ENCODE results near the gene SNAP23. TPM values are rescaled to one million over a fixed set of nuclear protein-coding genes. Genes with fewer than 3 reads are reported as not detected.
A peak's percentile ranks its signal among the peaks of the same experiment; 100 is the strongest.

SNAP23 gene
- 10 to 100 TPM; 50.0 to 71.8 (median 57.2) TPM for total RNA-seq

GRCh38 chr15:42495361-42496212, at the start of gene SNAP23:
Gene SNAP23 (plus strand): TSS chr15:42495634. CDS start chr15:42511847, 16,213 bp downstream.
- Histone ChIP-seq H3K4me3 (peak within 1 kb of the TSS; percentile 78 to 88), H3K4me1 (peaks cover 0 to 75% (median 16%) of the 10 kb centered on the region in 3 donors), H3K27me3 (no peaks in the 10 kb centered on the region), H3K27ac (peak within 1 kb of the TSS; percentile 88 to 95 (median 90)), H3K9me3 (no peaks in the 10 kb centered on the region), H3K36me3 (no peaks in the 10 kb centered on the region)
- WGBS, 2 donors (ENCODE audit: low coverage in 1 of 2), result 0% methylated on average over 9 to 19 of the region's 43 CpGs
- peak; percentile 97 for ATAC-seq
- peak; percentile 94 for TF ChIP-seq POLR2AphosphoS5 (IDR thresholded peaks at IDR 0.05)
- TF ChIP-seq EP300 (IDR thresholded peaks at IDR 0.05), result no peak
- peak in 1 of 4 experiments; percentile 17 for TF ChIP-seq CTCF (IDR thresholded peaks at IDR 0.05)
- peak; percentile 81 to 86 for TF ChIP-seq POLR2A (IDR thresholded peaks at IDR 0.05)

- TF ChIP-seq CTCF (IDR thresholded peaks at IDR 0.05) (no peak), POLR2A (IDR thresholded peaks at IDR 0.05) (no peak), EP300 (IDR thresholded peaks at IDR 0.05) (no peak), POLR2AphosphoS5 (IDR thresholded peaks at IDR 0.05) (no peak)
- peaks cover 0 to 18% (median 0%) of the 10 kb centered on the region in 3 donors for H3K4me1 ChIP-seq
- H3K9me3 ChIP-seq, result no peaks in the 10 kb centered on the region
- H3K27ac ChIP-seq, result no peak overlapping the region
- 79 to 92% methylated on average over 2 of the region's 2 CpGs for WGBS, 2 donors (ENCODE audit: low coverage in 1 of 2)
- peaks cover 19 to 91% of the 10 kb centered on the region in 2 donors for H3K36me3 ChIP-seq
- H3K4me3 ChIP-seq, result no peak overlapping the region
- H3K27me3 ChIP-seq, result no peaks in the 10 kb centered on the region
- no peak for ATAC-seq
These were observed 47.8 kb upstream of the SNAP23 start for GRCh38 chr15:42447599-42447998.

- 93 to 100% methylated on average over 1 to 3 of the region's 6 CpGs for WGBS, 2 donors (ENCODE audit: low coverage in 1 of 2)
- H3K4me1 ChIP-seq, result peaks cover 0 to 25% (median 0%) of the 10 kb centered on the region in 3 donors
- H3K27ac ChIP-seq, result no peak overlapping the region
- no peaks in the 10 kb centered on the region for H3K9me3 ChIP-seq
- H3K36me3 ChIP-seq, result peaks cover 19 to 89% of the 10 kb centered on the region in 2 donors
- H3K27me3 ChIP-seq, result no peaks in the 10 kb centered on the region
- ATAC-seq, result no peak
- no peak overlapping the region for H3K4me3 ChIP-seq
- TF ChIP-seq EP300 (IDR thresholded peaks at IDR 0.05) (no peak), POLR2A (IDR thresholded peaks at IDR 0.05) (no peak), POLR2AphosphoS5 (IDR thresholded peaks at IDR 0.05) (no peak), CTCF (IDR thresholded peaks at IDR 0.05) (no peak)
These were observed 47.2 kb upstream of the SNAP23 start for GRCh38 chr15:42448281-42448680.

- peaks cover 15 to 78% of the 10 kb centered on the region in 2 donors for H3K36me3 ChIP-seq
- 97 to 99% methylated on average over 12 to 13 of the region's 13 CpGs for WGBS, 2 donors (ENCODE audit: low coverage in 1 of 2)
- H3K27ac ChIP-seq, result no peak overlapping the region
- TF ChIP-seq CTCF (IDR thresholded peaks at IDR 0.05) (no peak), EP300 (IDR thresholded peaks at IDR 0.05) (no peak), POLR2A (IDR thresholded peaks at IDR 0.05) (no peak), POLR2AphosphoS5 (IDR thresholded peaks at IDR 0.05) (no peak)
- no peaks in the 10 kb centered on the region for H3K27me3 ChIP-seq
- peaks cover 0 to 31% (median 0%) of the 10 kb centered on the region in 3 donors for H3K4me1 ChIP-seq
- no peak overlapping the region for H3K4me3 ChIP-seq
- H3K9me3 ChIP-seq, result no peaks in the 10 kb centered on the region
- ATAC-seq, result no peak
These were observed 45.5 kb upstream of the SNAP23 start for GRCh38 chr15:42449770-42450424.

All from gastroesophageal sphincter (tissue), 4 donors.